KOPT-K1 (cell line): ENCODE data around the gene STIMATE.

ENCODE experiments used
- H3K27ac ChIP-seq: fragments of 200-600 bp; sonication (generic); 2 replicates; pipeline ENCODE4 v1.5.1; 2016; ENCODE audit warnings: antibody characterized with exemption, mild to moderate bottlenecking, low read depth, low read length; ENCODE audit not compliant: poor library complexity, severe bottlenecking
- H3K36me3 ChIP-seq: fragments of 200-600 bp; sonication (generic); 2 replicates; pipeline ENCODE4 v1.5.1; 2017; ENCODE audit warnings: antibody characterized with exemption, mild to moderate bottlenecking, low read length, moderate library complexity; ENCODE audit not compliant: insufficient read depth
- H3K9me3 ChIP-seq: fragments of 200-600 bp; sonication (generic); 2 replicates; pipeline ENCODE4 v1.5.1; 2017; ENCODE audit warnings: antibody characterized with exemption, low read length, mild to moderate bottlenecking; ENCODE audit not compliant: insufficient read depth, poor library complexity, severe bottlenecking

STIMATE gene

GRCh38 chr3:52865994-52866393 lies 31.4 kb downstream of the STIMATE start:
- Histone ChIP-seq H3K9me3 (peaks cover 36% of the 10 kb centered on the region), H3K36me3 (no peaks in the 10 kb centered on the region), H3K27ac (no peak overlapping the region)

DNA sequence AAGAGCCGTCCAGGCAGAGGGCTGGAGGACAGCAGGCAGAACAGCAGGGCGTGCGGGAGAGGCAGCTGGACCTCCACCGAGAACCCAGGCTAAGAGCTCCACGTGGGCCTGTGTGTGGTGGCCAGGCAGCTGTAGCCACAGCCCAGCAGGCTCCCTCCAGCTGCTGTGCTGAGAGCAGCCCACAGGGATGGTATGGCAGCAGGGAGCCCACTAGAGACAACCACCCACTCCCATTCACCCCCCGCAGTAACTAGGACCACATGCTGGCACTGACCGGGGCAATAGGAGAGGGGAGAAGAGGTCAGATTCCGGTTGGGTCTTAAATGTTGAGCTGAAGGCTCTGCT lies 37.0 kb downstream of the STIMATE start:
- peaks cover 27% of the 10 kb centered on the region for H3K9me3 ChIP-seq
- H3K36me3 ChIP-seq: no peaks in the 10 kb centered on the region
- no peak overlapping the region for H3K27ac ChIP-seq

DNA sequence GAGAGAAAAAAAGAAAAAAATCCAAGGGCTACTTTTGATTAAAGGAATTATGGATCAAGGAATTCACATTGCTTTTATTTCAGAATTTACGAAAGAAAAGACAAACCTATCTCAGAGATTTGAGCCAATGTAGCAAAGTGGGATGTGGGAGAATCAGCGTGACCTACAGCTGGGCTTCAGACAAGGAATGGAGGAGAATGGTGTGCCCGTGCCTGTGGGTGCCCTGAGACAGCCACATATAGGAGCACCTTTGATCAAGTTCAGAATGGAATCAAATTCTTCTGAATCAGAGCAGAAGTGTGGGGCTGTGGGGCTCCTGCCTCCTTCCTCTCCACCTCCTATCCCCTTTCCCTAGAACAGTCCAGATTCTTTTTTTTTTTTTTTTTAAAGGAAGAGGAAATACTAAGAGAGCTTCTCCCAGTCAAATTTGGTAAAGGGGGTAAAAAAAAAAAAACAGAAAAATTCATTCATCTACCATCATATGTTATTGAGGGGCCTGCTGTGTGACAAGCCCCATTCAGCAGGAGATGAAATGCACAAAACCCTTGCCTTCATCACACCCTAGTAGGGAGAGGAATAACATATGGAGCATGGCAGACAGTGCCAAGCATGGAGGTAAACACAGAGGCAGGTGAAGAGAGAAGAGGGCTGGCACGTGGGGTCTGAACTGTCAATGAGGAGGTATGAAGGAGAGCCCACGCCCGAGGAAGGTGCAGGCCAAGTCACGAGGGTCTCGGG lies 37.5 kb downstream of the STIMATE start:
- Histone ChIP-seq H3K9me3 (peaks cover 22% of the 10 kb centered on the region), H3K27ac (no peak overlapping the region), H3K36me3 (no peaks in the 10 kb centered on the region)

DNA sequence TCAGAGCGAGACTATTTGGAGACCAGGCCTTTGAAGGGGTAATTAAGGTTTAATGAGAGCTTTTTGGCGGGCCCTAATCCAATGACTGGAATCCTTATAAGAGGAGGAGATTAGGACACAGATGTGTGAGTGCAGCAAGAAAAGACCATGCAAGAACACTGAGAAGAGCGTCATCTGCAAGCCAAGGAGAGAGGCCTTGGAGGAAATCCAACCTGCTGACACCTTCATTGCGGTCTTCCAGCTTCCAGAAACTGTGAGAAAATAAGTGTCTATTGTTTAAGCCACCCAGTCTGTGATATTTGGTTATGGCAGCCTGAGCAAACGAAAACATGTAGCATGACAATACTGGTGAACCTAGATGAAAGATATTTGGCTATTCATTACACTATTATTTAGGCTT lies 39.5 kb downstream of the STIMATE start:
- Histone ChIP-seq H3K9me3 (peaks cover 3% of the 10 kb centered on the region), H3K27ac (no peak overlapping the region), H3K36me3 (no peaks in the 10 kb centered on the region)

GRCh38 chr3:52857133-52857532 lies 40.2 kb downstream of the STIMATE start:
- no peak overlapping the region for H3K27ac ChIP-seq
- H3K36me3 ChIP-seq: peaks cover 5% of the 10 kb centered on the region
- no peaks in the 10 kb centered on the region for H3K9me3 ChIP-seq

- Histone ChIP-seq H3K27ac (no peak overlapping the region), H3K36me3 (peaks cover 10% of the 10 kb centered on the region), H3K9me3 (no peaks in the 10 kb centered on the region)
These were observed 40.7 kb downstream of the STIMATE start for GRCh38 chr3:52856666-52857065.

- Histone ChIP-seq H3K36me3 (peaks cover 27% of the 10 kb centered on the region), H3K27ac (no peak overlapping the region), H3K9me3 (no peaks in the 10 kb centered on the region)
These were observed 43.3 kb downstream of the STIMATE start for GRCh38 chr3:52854013-52854412.

- no peak overlapping the region for H3K27ac ChIP-seq
- peaks cover 37% of the 10 kb centered on the region for H3K36me3 ChIP-seq
- no peaks in the 10 kb centered on the region for H3K9me3 ChIP-seq
These were observed 44.9 kb downstream of the STIMATE start for GRCh38 chr3:52852419-52852818.

DNA sequence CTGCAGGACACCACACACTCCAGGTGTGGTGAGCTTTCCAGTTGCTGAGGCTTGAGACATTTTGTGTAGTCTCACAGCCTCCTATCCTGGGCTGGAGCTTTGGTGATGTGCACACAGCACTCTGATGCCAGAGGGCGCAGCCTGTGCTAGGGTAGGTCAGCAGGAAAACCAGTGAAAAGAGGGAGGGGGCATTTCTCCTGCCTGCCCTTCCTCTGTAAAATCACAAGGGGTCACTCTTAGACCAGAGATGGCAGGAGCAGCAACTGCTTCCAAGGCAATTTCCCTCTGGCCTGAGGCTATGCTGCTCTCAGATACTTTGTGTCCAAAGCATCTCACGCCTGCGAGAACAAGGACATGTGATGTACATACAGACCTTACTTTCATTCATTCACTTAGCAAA lies 46.0 kb downstream of the STIMATE start:
- no peaks in the 10 kb centered on the region for H3K9me3 ChIP-seq
- H3K36me3 ChIP-seq: peaks cover 37% of the 10 kb centered on the region
- H3K27ac ChIP-seq: no peak overlapping the region

- no peaks in the 10 kb centered on the region for H3K9me3 ChIP-seq
- no peak overlapping the region for H3K27ac ChIP-seq
- peaks cover 37% of the 10 kb centered on the region for H3K36me3 ChIP-seq
These were observed 47.7 kb downstream of the STIMATE start for GRCh38 chr3:52849656-52850055.

GRCh38 chr3:52848617-52849016 lies 48.7 kb downstream of the STIMATE start:
- no peak overlapping the region for H3K27ac ChIP-seq
- no peaks in the 10 kb centered on the region for H3K9me3 ChIP-seq
- H3K36me3 ChIP-seq: peaks cover 42% of the 10 kb centered on the region

- Histone ChIP-seq H3K36me3 (peaks cover 42% of the 10 kb centered on the region), H3K27ac (no peak overlapping the region), H3K9me3 (no peaks in the 10 kb centered on the region)
These were observed 49.6 kb downstream of the STIMATE start for GRCh38 chr3:52847726-52848125.

DNA sequence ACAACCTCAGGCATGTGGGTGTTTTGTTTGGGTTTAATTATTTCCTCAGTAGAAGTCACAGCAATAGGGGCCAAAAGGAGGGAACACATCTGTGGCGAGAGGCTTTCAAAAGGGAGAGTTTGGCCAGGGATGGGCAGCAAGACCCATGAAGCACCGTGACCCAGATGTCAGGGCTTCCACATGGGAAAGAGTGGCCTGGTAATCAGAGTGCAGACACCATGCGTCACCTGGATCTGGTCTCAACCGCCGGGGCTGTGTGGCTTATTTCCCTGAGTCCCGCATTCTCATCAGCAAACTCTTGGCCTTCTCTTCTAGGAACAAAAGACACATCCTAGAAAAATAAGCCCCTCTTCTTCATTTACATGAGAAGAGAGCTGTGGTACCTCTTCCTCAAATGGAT lies 50.1 kb downstream of the STIMATE start:
- peaks cover 43% of the 10 kb centered on the region for H3K36me3 ChIP-seq
- H3K27ac ChIP-seq: no peak overlapping the region
- no peaks in the 10 kb centered on the region for H3K9me3 ChIP-seq

DNA sequence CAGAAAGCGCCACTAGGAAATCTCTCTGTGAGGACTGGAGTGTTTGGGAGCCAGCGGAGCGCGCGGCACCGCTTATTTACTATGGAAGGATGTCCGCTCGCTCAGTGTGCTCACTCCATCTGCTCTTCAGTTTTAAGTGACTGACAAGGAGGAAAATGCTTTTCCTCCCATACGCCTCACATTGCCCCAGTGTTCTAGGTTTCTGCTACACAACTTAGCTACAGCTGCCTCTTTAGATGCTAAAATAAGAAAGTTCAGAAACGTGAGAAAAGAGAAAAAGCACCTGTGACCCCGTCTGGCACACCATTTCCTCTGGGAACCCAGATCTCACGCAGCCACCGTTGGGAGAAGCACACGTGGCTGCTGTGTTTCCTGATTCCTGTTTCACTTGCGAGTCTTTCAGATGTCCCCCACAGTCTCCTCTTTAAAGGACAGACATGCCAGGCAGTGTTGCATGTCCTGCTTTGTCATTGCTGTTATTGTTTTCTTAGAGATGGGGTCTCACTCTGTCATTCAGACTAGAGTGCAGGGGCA lies 50.8 kb downstream of the STIMATE start:
- peaks cover 43% of the 10 kb centered on the region for H3K36me3 ChIP-seq
- peak overlapping the region; percentile 4 for H3K27ac ChIP-seq
- H3K9me3 ChIP-seq: no peaks in the 10 kb centered on the region

- H3K27ac ChIP-seq: peak overlapping the region; percentile 4
- H3K9me3 ChIP-seq: no peaks in the 10 kb centered on the region
- H3K36me3 ChIP-seq: peaks cover 43% of the 10 kb centered on the region
These were observed 51.5 kb downstream of the STIMATE start for GRCh38 chr3:52845691-52846431.

- peaks cover 49% of the 10 kb centered on the region; the same call in 1 of the 2 replicates for H3K36me3 ChIP-seq
- no peaks in the 10 kb centered on the region for H3K9me3 ChIP-seq
- no peak overlapping the region for H3K27ac ChIP-seq
These were observed 52.2 kb downstream of the STIMATE start for GRCh38 chr3:52845157-52845556.
